Caki2 (cell line): ENCODE data around the gene SRSF10. TPM values are rescaled to one million over a fixed set of nuclear protein-coding genes. Genes with fewer than 3 reads are reported as not detected.

ENCODE experiments used
- DNase-seq: peaks from one replicate; pipeline ENCODE4 v3.0.0-alpha.2; 2015; ENCODE audit warnings: low read depth
- in situ Hi-C: cut with HindIII; loops from 2 replicates; pipeline ENCODE4 v1.10.0; 2016; ENCODE audit warnings: low sequenced_read_pairs, low pct_unique_long_range_greater_than_20kb, mixed read lengths
- total RNA-seq: library from RNA; depleted of rRNA; stranded (reverse); fragments of >200 nt; shearing (Covaris generic); gene quantifications from 2 replicates; pipeline ENCODE4 v1.2.3, GENCODE V29; 2014; ENCODE audit warnings: low replicate concordance; rRNA removed

SRSF10 gene
- total RNA-seq, 1 experiment from 2014 or later: 24.5 TPM

GRCh38 chr1:23923592-23924499 lies 56.3 kb downstream of the SRSF10 start:
- in situ Hi-C loops: no loop called here
- no peak for DNase-seq

GRCh38 chr1:23922321-23922943 lies 57.7 kb downstream of the SRSF10 start:
- in situ Hi-C loops: no loop called here

GRCh38 chr1:23916209-23917131 lies 63.7 kb downstream of the SRSF10 start:
- in situ Hi-C loops: no loop called here
- peak; percentile 80 for DNase-seq

More at GRCh38 chr1:23922321-23922943, 57.7 kb downstream of the SRSF10 start:
- DNase-seq: no peak

GRCh38 chr1:23915466-23915865 lies 64.7 kb downstream of the SRSF10 start:
- DNase-seq: no peak
- in situ Hi-C loops: no loop called here

GRCh38 chr1:23914921-23915320 lies 65.2 kb downstream of the SRSF10 start:
- no peak for DNase-seq
- in situ Hi-C loops: no loop called here

Other genes with a start within 250 kb of the SRSF10 start
- gene ELOA, start 236.9 kb downstream of the SRSF10 start, total RNA-seq: 18.6 and 21.6 TPM in 2 replicates
- 55.0 and 55.4 TPM in 2 replicates for gene PITHD1, start 201.9 kb downstream of the SRSF10 start, total RNA-seq
- 95.6 and 105 TPM in 2 replicates for gene LYPLA2, start 189.2 kb downstream of the SRSF10 start, total RNA-seq
- gene GALE, start 179.6 kb downstream of the SRSF10 start, total RNA-seq: 160 and 196 TPM in 2 replicates
- gene HMGCL, start 154.9 kb downstream of the SRSF10 start, total RNA-seq: 72.5 and 74.7 TPM in 2 replicates
- gene FUCA1, start 112.0 kb downstream of the SRSF10 start, total RNA-seq: 30.7 and 44.8 TPM in 2 replicates
- 0.03 TPM in 1 of 2 replicates, not detected in the other for gene CNR2, start 67.0 kb downstream of the SRSF10 start, total RNA-seq
- gene PNRC2, start 20.5 kb downstream of the SRSF10 start, total RNA-seq: 22.0 and 48.8 TPM in 2 replicates
- gene MYOM3, start 131.8 kb upstream of the SRSF10 start, total RNA-seq: 30.5 and 31.5 TPM in 2 replicates
- gene IL22RA1, start 162.8 kb upstream of the SRSF10 start, total RNA-seq: 0.61 and 0.68 TPM in 2 replicates
- gene IFNLR1, start 207.0 kb upstream of the SRSF10 start, total RNA-seq: 0.17 and 4.1 TPM in 2 replicates